ENCODE measurements around the gene RBM45.
"Not testable (repeated sequence)": the region's sequence is repeated elsewhere in the genome, so short reads cannot be mapped to it uniquely, and the experiment has no call there.

Gene RBM45

GRCh38 chr2:178108176-178108575 is 4.1 kb upstream of the RBM45 start:
- no peak for FAIRE-seq

- no peak for FAIRE-seq
Measured at GRCh38 chr2:178109813-178110212, 2.4 kb upstream of the RBM45 start.

GRCh38 chr2:178110681-178111080 is 1.6 kb upstream of the RBM45 start:
- no peak for FAIRE-seq

- no peak for FAIRE-seq
Measured at GRCh38 chr2:178111743-178112142, 494 bp upstream of the RBM45 start.

GRCh38 chr2:178114462-178114861 is 2.2 kb downstream of the RBM45 start:
- no peak for FAIRE-seq

GRCh38 chr2:178115271-178115670 is 3.0 kb downstream of the RBM45 start:
- no peak for FAIRE-seq

- no peak for FAIRE-seq
Measured at GRCh38 chr2:178117725-178118124, 5.5 kb downstream of the RBM45 start.

GRCh38 chr2:178119179-178119922 is 7.1 kb downstream of the RBM45 start:
- no peak for FAIRE-seq

- no peak for FAIRE-seq
Measured at GRCh38 chr2:178123163-178123562, 10.9 kb downstream of the RBM45 start.

GRCh38 chr2:178125125-178125524 is 12.9 kb downstream of the RBM45 start:
- no peak for FAIRE-seq

GRCh38 chr2:178125862-178126261 is 13.6 kb downstream of the RBM45 start:
- no peak for FAIRE-seq

- no peak for FAIRE-seq
Measured at GRCh38 chr2:178128836-178129630, 16.8 kb downstream of the RBM45 start.

GRCh38 chr2:178136321-178137025 is 24.2 kb downstream of the RBM45 start:
- FAIRE-seq = no peak

- no peak for FAIRE-seq
Measured at GRCh38 chr2:178142274-178143065, 30.2 kb downstream of the RBM45 start.

GRCh38 chr2:178143481-178143880 is 31.2 kb downstream of the RBM45 start:
- no peak for FAIRE-seq

- no peak for FAIRE-seq
Measured at GRCh38 chr2:178152033-178152432, 39.8 kb downstream of the RBM45 start.

GRCh38 chr2:178152542-178152941 is 40.3 kb downstream of the RBM45 start:
- FAIRE-seq = no peak

- FAIRE-seq = no peak
Measured at GRCh38 chr2:178152977-178153376, 40.7 kb downstream of the RBM45 start.

- FAIRE-seq = not testable (repeated sequence)
Measured at GRCh38 chr2:178153878-178154277, 41.6 kb downstream of the RBM45 start.

GRCh38 chr2:178155524-178155923 is 43.3 kb downstream of the RBM45 start:
- FAIRE-seq = no peak

- FAIRE-seq = no peak
Measured at GRCh38 chr2:178157574-178157973, 45.3 kb downstream of the RBM45 start.

- FAIRE-seq = no peak
Measured at GRCh38 chr2:178159966-178160365, 47.7 kb downstream of the RBM45 start.

- no peak for FAIRE-seq
Measured at GRCh38 chr2:178160601-178161000, 48.4 kb downstream of the RBM45 start.

Data from colon (tissue), 2 donors.